ENCODE results near the gene LRP2BP. TPM values are rescaled to one million over a fixed set of nuclear protein-coding genes. Genes with fewer than 3 reads are reported as not detected.

Gene LRP2BP
- total RNA-seq, 1 experiment from 2014 or later, result 0.19 TPM

DNA sequence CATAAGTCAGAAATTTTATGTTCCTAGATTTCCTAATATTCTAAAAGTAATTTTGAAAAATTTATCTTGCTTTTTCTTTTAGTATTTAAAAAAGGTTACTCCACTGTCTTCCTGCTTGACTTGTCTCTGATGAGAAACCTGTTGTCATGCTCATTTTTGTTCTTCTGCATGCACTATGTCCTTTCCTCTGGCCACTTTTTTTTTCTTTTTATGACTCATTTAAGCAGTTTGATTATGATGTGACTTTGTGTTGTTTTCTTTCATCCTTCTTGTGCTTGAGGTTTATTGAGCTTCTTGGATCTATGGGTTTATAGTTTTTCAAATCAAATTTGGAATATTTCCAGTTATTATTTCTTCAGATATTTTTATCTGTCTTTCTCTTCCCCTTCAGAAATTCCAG, 42.1 kb upstream of the LRP2BP start:
- Histone ChIP-seq H3K9me3 (ENCODE audit: low read depth, low read length, poor library complexity, severe bottlenecking) (no peaks in the 10 kb centered on the region), H3K4me3 (ENCODE audit: low read depth, low read length, poor library complexity, severe bottlenecking) (no peak overlapping the region), H3K4me1 (ENCODE audit: insufficient read depth, low read length, poor library complexity, severe bottlenecking) (no peaks in the 10 kb centered on the region), H3K36me3 (ENCODE audit: insufficient read depth, low read length, poor library complexity, severe bottlenecking) (no peaks in the 10 kb centered on the region), H3K27ac (ENCODE audit: low read depth, low read length, poor library complexity, severe bottlenecking) (no peak overlapping the region), H3K27me3 (replicated peaks; ENCODE audit: insufficient read depth, low read depth, low read length, poor library complexity) (no peaks in the 10 kb centered on the region)
- ChIA-PET POLR2A (ENCODE audit: low non-redundant PET) (no interaction called here), CTCF (no interaction called here)
- no TSS peak for BruUV-seq (replicated peaks)
- no peak for TF ChIP-seq EZH2 (IDR thresholded peaks at IDR 0.05; ENCODE audit: borderline replicate concordance, low read depth, low read length, poor library complexity, severe bottlenecking)
- TF ChIP-seq, protein P1, sequence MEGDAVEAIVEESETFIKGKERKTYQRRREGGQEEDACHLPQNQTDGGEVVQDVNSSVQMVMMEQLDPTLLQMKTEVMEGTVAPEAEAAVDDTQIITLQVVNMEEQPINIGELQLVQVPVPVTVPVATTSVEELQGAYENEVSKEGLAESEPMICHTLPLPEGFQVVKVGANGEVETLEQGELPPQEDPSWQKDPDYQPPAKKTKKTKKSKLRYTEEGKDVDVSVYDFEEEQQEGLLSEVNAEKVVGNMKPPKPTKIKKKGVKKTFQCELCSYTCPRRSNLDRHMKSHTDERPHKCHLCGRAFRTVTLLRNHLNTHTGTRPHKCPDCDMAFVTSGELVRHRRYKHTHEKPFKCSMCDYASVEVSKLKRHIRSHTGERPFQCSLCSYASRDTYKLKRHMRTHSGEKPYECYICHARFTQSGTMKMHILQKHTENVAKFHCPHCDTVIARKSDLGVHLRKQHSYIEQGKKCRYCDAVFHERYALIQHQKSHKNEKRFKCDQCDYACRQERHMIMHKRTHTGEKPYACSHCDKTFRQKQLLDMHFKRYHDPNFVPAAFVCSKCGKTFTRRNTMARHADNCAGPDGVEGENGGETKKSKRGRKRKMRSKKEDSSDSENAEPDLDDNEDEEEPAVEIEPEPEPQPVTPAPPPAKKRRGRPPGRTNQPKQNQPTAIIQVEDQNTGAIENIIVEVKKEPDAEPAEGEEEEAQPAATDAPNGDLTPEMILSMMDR (conservative IDR thresholded peaks at IDR 0.05; ENCODE audit: low read depth, low read length), result no peak
- intact Hi-C loops (cut with micrococcal nuclease; ENCODE audit: unreplicated experiment), result no loop called here
- DNase-seq (ENCODE audit: low spot score), result no peak

DNA sequence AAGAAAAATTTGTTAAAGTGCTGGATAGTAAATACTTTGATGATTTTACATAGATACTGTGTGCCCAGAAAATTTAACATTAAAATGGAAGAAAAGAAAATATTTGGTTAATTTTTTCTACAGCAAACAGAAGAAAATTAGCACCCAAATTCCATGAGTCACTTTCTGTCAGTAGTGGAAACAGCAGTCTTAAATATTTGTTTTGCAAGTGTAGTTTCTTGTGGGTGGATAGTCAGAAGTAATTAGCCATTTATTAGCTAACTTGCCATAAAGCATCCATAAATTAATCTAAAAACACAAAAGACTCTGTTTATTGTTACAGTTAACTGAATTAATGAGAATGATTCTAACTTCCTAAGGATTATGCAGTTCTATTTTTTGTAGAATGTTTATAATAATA, 39.7 kb upstream of the LRP2BP start:
- Histone ChIP-seq H3K4me3 (ENCODE audit: low read depth, low read length, poor library complexity, severe bottlenecking) (no peak overlapping the region), H3K27me3 (replicated peaks; ENCODE audit: insufficient read depth, low read depth, low read length, poor library complexity) (no peaks in the 10 kb centered on the region), H3K4me1 (ENCODE audit: insufficient read depth, low read length, poor library complexity, severe bottlenecking) (no peaks in the 10 kb centered on the region), H3K36me3 (ENCODE audit: insufficient read depth, low read length, poor library complexity, severe bottlenecking) (no peaks in the 10 kb centered on the region), H3K9me3 (ENCODE audit: low read depth, low read length, poor library complexity, severe bottlenecking) (no peaks in the 10 kb centered on the region), H3K27ac (ENCODE audit: low read depth, low read length, poor library complexity, severe bottlenecking) (no peak overlapping the region)
- BruUV-seq (replicated peaks), result no TSS peak
- intact Hi-C loops (cut with micrococcal nuclease; ENCODE audit: unreplicated experiment), result no loop called here
- ChIA-PET POLR2A (ENCODE audit: low non-redundant PET) (no interaction called here), CTCF (no interaction called here)
- TF ChIP-seq, protein P1 (conservative IDR thresholded peaks at IDR 0.05; ENCODE audit: low read depth, low read length), result no peak
- TF ChIP-seq EZH2 (IDR thresholded peaks at IDR 0.05; ENCODE audit: borderline replicate concordance, low read depth, low read length, poor library complexity, severe bottlenecking), result no peak
- no peak for DNase-seq (ENCODE audit: low spot score)

DNA sequence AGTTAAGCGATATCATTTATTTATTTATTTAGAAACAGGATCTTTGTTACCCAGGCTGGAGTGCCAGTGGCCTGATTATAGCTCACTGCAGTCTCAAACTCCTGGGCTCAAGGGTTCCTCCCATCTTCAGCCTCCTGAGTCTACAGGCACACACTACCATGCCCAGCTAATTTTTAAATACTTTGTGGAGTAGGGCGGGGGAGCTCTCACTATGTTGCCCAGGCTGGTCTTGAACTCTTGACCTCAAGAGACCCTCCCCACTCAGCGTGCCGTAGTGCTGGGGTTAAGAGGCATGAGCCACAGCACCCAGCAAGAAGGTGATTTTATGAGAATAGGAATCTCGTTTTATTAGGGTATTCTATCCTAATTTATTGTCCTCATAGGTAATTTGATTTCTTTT, 33.9 kb upstream of the LRP2BP start:
- no peaks in the 10 kb centered on the region for H3K36me3 ChIP-seq (ENCODE audit: insufficient read depth, low read length, poor library complexity, severe bottlenecking)
- no peaks in the 10 kb centered on the region for H3K9me3 ChIP-seq (ENCODE audit: low read depth, low read length, poor library complexity, severe bottlenecking)
- H3K27me3 ChIP-seq (replicated peaks; ENCODE audit: insufficient read depth, low read depth, low read length, poor library complexity), result no peaks in the 10 kb centered on the region
- TF ChIP-seq EZH2 (IDR thresholded peaks at IDR 0.05; ENCODE audit: borderline replicate concordance, low read depth, low read length, poor library complexity, severe bottlenecking), result no peak
- TF ChIP-seq, protein P1 (conservative IDR thresholded peaks at IDR 0.05; ENCODE audit: low read depth, low read length), result no peak
- H3K4me3 ChIP-seq (ENCODE audit: low read depth, low read length, poor library complexity, severe bottlenecking), result no peak overlapping the region
- intact Hi-C loops (cut with micrococcal nuclease; ENCODE audit: unreplicated experiment), result no loop called here
- DNase-seq (ENCODE audit: low spot score), result no peak
- H3K27ac ChIP-seq (ENCODE audit: low read depth, low read length, poor library complexity, severe bottlenecking), result no peak overlapping the region
- CTCF ChIA-PET, result interaction anchor here (0.6 kb wide), 1 partner anchor 168 kb away, joined by 7 read pairs; no protein-coding TSS in a partner anchor
- BruUV-seq (replicated peaks), result no TSS peak
- POLR2A ChIA-PET (ENCODE audit: low non-redundant PET), result no interaction called here
- H3K4me1 ChIP-seq (ENCODE audit: insufficient read depth, low read length, poor library complexity, severe bottlenecking), result peaks cover 3% of the 10 kb centered on the region

Measured in A673 (cell line).